Medulla oblongata (tissue), 1 donor: Measurements from ENCODE around the gene GASK1A.
"Not testable (repeated sequence)": the region's sequence is repeated elsewhere in the genome, so short reads cannot be mapped to it uniquely, and the experiment has no call there.

Experiments
- DNase-seq: peaks from one replicate; pipeline ENCODE4 v3.0.0-alpha.2; 2015; ENCODE audit errors: extremely low spot score

The GASK1A gene

GRCh38 chr3:43062040-43062563 is 83.0 kb downstream of the GASK1A start:
- DNase-seq: no peak

- DNase-seq: no peak
Observed at GRCh38 chr3:43062564-43063040, 83.5 kb downstream of the GASK1A start.

GRCh38 chr3:43063114-43063513 is 84.0 kb downstream of the GASK1A start:
- DNase-seq: no peak

GRCh38 chr3:43070670-43071069 is 91.6 kb downstream of the GASK1A start:
- DNase-seq: not testable (repeated sequence)

GRCh38 chr3:43071313-43071893 is 92.3 kb downstream of the GASK1A start:
- DNase-seq: no peak

GRCh38 chr3:43072361-43072760 is 93.2 kb downstream of the GASK1A start:
- DNase-seq: no peak

- no peak for DNase-seq
Observed at GRCh38 chr3:43073116-43073835, 94.2 kb downstream of the GASK1A start.

- DNase-seq: no peak
Observed at GRCh38 chr3:43073836-43074220, 94.7 kb downstream of the GASK1A start.

- no peak for DNase-seq
Observed at GRCh38 chr3:43074482-43074881, 95.4 kb downstream of the GASK1A start.

- no peak for DNase-seq
Observed at GRCh38 chr3:43074901-43075689, 96.0 kb downstream of the GASK1A start.

- no peak for DNase-seq
Observed at GRCh38 chr3:43075904-43076661, 97.0 kb downstream of the GASK1A start.

- DNase-seq: peak; percentile 35
Observed at GRCh38 chr3:43076857-43077256, 97.7 kb downstream of the GASK1A start.

GRCh38 chr3:43077261-43077660 is 98.2 kb downstream of the GASK1A start:
- peak; percentile 30 for DNase-seq

- no peak for DNase-seq
Observed at GRCh38 chr3:43077707-43078106, 98.6 kb downstream of the GASK1A start.

GRCh38 chr3:43079536-43080332 is 100.6 kb downstream of the GASK1A start:
- no peak for DNase-seq

- no peak for DNase-seq
Observed at GRCh38 chr3:43080726-43081568, 101.8 kb downstream of the GASK1A start.

- DNase-seq: no peak
Observed at GRCh38 chr3:43081796-43082195, 102.7 kb downstream of the GASK1A start.

GRCh38 chr3:43082457-43082856 is 103.3 kb downstream of the GASK1A start:
- DNase-seq: no peak

- no peak for DNase-seq
Observed at GRCh38 chr3:43086460-43087165, 107.5 kb downstream of the GASK1A start.
